Fibroblast of peridontal ligament (primary cell): Measurements from ENCODE around the gene GJD3.
"Not testable (repeated sequence)": the region's sequence is repeated elsewhere in the genome, so short reads cannot be mapped to it uniquely, and the experiment has no call there.

Experiments used
- DNase-seq: peaks from one replicate; pipeline ENCODE4 v3.0.0-alpha.2; 2010; ENCODE audit errors: extremely low read depth

GJD3 gene

GRCh38 chr17:40369923-40370322 lies 5.4 kb upstream of the GJD3 start:
- DNase-seq: no peak

GRCh38 chr17:40367728-40368127 lies 3.2 kb upstream of the GJD3 start:
- not testable (repeated sequence) for DNase-seq

GRCh38 chr17:40366861-40367518 lies 2.5 kb upstream of the GJD3 start:
- DNase-seq: no peak

- no peak for DNase-seq
Measured at GRCh38 chr17:40366076-40366860, 1.7 kb upstream of the GJD3 start.

- no peak for DNase-seq
Measured at GRCh38 chr17:40364906-40365305, 369 bp upstream of the GJD3 start.

- no peak for DNase-seq
Measured at GRCh38 chr17:40363111-40363827, 1.3 kb downstream of the GJD3 start.

- DNase-seq: peak; percentile 64
Measured at GRCh38 chr17:40362696-40363110, 1.8 kb downstream of the GJD3 start.

- DNase-seq: no peak
Measured at GRCh38 chr17:40361925-40362695, 2.4 kb downstream of the GJD3 start.

- no peak for DNase-seq
Measured at GRCh38 chr17:40361063-40361924, 3.2 kb downstream of the GJD3 start.

- no peak for DNase-seq
Measured at GRCh38 chr17:40360091-40360490, 4.4 kb downstream of the GJD3 start.

GRCh38 chr17:40358323-40359038 lies 6.1 kb downstream of the GJD3 start:
- peak; percentile 88 for DNase-seq

- no peak for DNase-seq
Measured at GRCh38 chr17:40356990-40357881, 7.3 kb downstream of the GJD3 start.

- no peak for DNase-seq
Measured at GRCh38 chr17:40355804-40356758, 8.5 kb downstream of the GJD3 start.

GRCh38 chr17:40355123-40355803 lies 9.3 kb downstream of the GJD3 start:
- DNase-seq: peak; percentile 40

GRCh38 chr17:40354221-40355122 lies 10.1 kb downstream of the GJD3 start:
- DNase-seq: no peak

GRCh38 chr17:40352779-40353394 lies 11.7 kb downstream of the GJD3 start:
- DNase-seq: no peak
